Measurements from ENCODE around the gene APP.
"Not testable (repeated sequence)": the region's sequence is repeated elsewhere in the genome, so short reads cannot be mapped to it uniquely, and the experiment has no call there.

APP gene

GRCh38 chr21:26085127-26085526, 85.4 kb downstream of the APP start:
- no peak for TF ChIP-seq CTCF (IDR thresholded peaks at IDR 0.05; ENCODE audit: unreplicated experiment in 3 of 3)
- H3K27me3 Mint-ChIP-seq (ENCODE audit: low read depth): no peaks in the 10 kb centered on the region
- H3K4me3 Mint-ChIP-seq: no peak overlapping the region
- H3K27ac Mint-ChIP-seq: peak overlapping the region in 1 of 3 experiments; percentile 36
- peaks cover 22% of the 10 kb centered on the region for H3K4me1 Mint-ChIP-seq
- H3K9me3 Mint-ChIP-seq: no peaks in the 10 kb centered on the region
- peaks cover 56% of the 10 kb centered on the region for H3K36me3 Mint-ChIP-seq (ENCODE audit: low read depth)

DNA sequence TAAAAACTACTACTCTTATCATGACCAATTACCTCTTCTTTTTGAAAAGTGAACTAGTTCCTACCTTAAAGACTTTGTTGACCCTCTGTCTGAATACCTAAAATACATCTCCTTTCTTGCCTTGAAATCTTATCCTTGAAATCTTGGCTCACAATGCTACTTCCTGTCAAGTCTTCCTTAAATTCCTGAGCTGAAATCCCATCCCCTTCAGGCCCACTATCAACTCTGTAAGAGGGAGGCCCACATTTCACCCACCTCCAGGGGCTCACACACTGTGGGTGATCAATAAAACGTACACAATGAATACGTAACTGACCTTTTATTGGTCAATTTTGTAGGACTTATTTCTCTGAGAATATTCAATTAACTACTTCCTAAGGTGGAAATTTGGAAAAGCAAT, 88.0 kb downstream of the APP start:
- H3K4me1 Mint-ChIP-seq: peaks cover 39% of the 10 kb centered on the region
- H3K27me3 Mint-ChIP-seq (ENCODE audit: low read depth): no peaks in the 10 kb centered on the region
- no peak overlapping the region for H3K4me3 Mint-ChIP-seq
- no peaks in the 10 kb centered on the region for H3K9me3 Mint-ChIP-seq
- peaks cover 47% of the 10 kb centered on the region for H3K36me3 Mint-ChIP-seq (ENCODE audit: low read depth)
- peak overlapping the region in 1 of 3 experiments; percentile 3 for H3K27ac Mint-ChIP-seq
- no peak for TF ChIP-seq CTCF (IDR thresholded peaks at IDR 0.05; ENCODE audit: unreplicated experiment in 3 of 3)

GRCh38 chr21:26081175-26081760, 89.3 kb downstream of the APP start:
- not testable (repeated sequence) for H3K27me3 Mint-ChIP-seq (ENCODE audit: low read depth); H3K9me3 Mint-ChIP-seq; H3K27ac Mint-ChIP-seq; H3K4me3 Mint-ChIP-seq
- H3K36me3 Mint-ChIP-seq (ENCODE audit: low read depth): peaks cover 45% of the 10 kb centered on the region
- peaks cover 40% of the 10 kb centered on the region for H3K4me1 Mint-ChIP-seq

DNA sequence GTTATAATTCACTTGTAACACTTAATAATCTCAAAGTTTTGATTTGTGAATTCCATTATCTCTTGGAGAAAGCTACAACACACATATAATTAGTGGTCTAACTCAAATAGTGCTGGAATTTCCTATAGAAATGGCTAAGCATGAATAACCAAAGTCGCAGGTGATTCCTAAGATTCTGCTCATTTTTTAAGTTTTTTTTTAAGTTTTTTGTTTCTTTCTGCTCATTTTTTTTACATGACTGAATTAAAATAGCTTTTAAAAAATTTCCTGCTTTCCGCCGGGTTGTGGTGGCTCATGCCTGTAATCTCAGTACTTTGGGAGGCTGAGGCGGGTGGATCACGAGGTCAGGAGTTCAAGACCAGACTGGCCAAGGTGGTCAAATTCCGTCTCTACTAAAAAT, 90.4 kb downstream of the APP start:
- H3K27ac Mint-ChIP-seq: no peak overlapping the region
- peaks cover 36% of the 10 kb centered on the region for H3K36me3 Mint-ChIP-seq (ENCODE audit: low read depth)
- TF ChIP-seq CTCF (IDR thresholded peaks at IDR 0.05; ENCODE audit: unreplicated experiment in 3 of 3): no peak
- no peaks in the 10 kb centered on the region for H3K9me3 Mint-ChIP-seq
- H3K4me1 Mint-ChIP-seq: peaks cover 38% of the 10 kb centered on the region
- H3K27me3 Mint-ChIP-seq (ENCODE audit: low read depth): no peaks in the 10 kb centered on the region
- H3K4me3 Mint-ChIP-seq: no peak overlapping the region

DNA sequence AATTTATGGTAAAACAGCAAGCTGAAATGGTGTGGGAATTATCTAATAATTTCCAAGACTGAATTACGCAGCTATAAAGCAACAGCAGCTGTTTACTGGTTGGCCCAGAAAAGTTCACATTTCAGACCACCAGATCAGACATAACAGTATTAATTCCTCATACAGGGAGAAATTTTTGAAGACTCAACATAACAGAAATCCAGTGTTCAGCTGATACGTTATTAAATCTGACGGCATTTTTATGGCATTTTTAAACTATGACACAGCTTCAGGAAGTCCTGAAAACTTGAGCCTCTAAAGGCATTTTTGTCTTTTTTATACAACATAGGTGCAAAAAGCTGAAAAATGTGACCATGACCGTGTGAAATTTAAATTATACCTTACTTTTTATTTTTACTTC, 91.2 kb downstream of the APP start:
- H3K4me3 Mint-ChIP-seq: no peak overlapping the region
- peak overlapping the region; percentile 59 to 81 (median 79) for H3K27ac Mint-ChIP-seq
- peaks cover 38% of the 10 kb centered on the region for H3K4me1 Mint-ChIP-seq
- H3K27me3 Mint-ChIP-seq (ENCODE audit: low read depth): no peaks in the 10 kb centered on the region
- H3K36me3 Mint-ChIP-seq (ENCODE audit: low read depth): peaks cover 28% of the 10 kb centered on the region
- TF ChIP-seq CTCF (IDR thresholded peaks at IDR 0.05; ENCODE audit: unreplicated experiment in 3 of 3): no peak
- no peaks in the 10 kb centered on the region for H3K9me3 Mint-ChIP-seq

GRCh38 chr21:26077521-26077920, 93.0 kb downstream of the APP start:
- Mint-ChIP-seq H3K4me3 (peak overlapping the region in 1 of 3 experiments; percentile 12), H3K9me3 (no peaks in the 10 kb centered on the region), H3K27me3 (ENCODE audit: low read depth) (no peaks in the 10 kb centered on the region), H3K36me3 (ENCODE audit: low read depth) (peaks cover 25% of the 10 kb centered on the region), H3K4me1 (peaks cover 44% of the 10 kb centered on the region), H3K27ac (peak overlapping the region; percentile 54 to 77 (median 65))
- TF ChIP-seq CTCF (IDR thresholded peaks at IDR 0.05; ENCODE audit: unreplicated experiment in 3 of 3): no peak

All from nephron (organoid).